GM12865 (cell line): Measurements from ENCODE around the gene RTN4RL2.

Experiments
- DNase-seq: peaks from one replicate; pipeline ENCODE4 v3.0.0; 2010; ENCODE audit warnings: low read depth
- H3K4me3 ChIP-seq: 2 replicates; pipeline ENCODE4 v1.5.1; 2011; ENCODE audit warnings: mild to moderate bottlenecking, low read depth, low read length, control low read depth
- TF ChIP-seq, protein P1 (sequence below): IDR thresholded peaks from 2 replicates; pipeline ENCODE4 v1.5.1; 2011; ENCODE audit warnings: low read length, control low read depth, low read depth, inconsistent platforms; ENCODE audit not compliant: insufficient read depth; ENCODE audit errors: missing control alignments

RTN4RL2 gene

DNA sequence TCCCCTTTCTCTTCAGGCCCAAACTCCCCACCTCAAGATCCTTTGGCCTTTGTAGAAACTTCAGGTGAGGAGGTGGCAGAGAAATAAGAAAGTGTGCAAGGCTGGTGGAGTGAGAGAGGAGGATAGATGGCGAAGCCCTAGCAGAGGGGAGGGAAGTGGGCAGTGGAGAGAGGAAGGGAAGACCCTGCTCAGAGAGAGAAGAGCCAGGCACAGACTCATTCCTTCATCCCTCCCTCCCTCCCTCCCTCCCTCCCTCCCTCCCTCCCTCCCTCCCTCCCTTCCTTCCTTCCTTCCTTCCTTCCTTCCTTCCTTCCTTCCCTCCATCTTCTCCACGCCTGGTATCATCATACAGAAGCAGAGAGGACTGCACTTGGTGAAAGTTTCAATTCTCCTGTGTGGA lies 21.0 kb downstream of the RTN4RL2 start:
- TF ChIP-seq, protein P1, sequence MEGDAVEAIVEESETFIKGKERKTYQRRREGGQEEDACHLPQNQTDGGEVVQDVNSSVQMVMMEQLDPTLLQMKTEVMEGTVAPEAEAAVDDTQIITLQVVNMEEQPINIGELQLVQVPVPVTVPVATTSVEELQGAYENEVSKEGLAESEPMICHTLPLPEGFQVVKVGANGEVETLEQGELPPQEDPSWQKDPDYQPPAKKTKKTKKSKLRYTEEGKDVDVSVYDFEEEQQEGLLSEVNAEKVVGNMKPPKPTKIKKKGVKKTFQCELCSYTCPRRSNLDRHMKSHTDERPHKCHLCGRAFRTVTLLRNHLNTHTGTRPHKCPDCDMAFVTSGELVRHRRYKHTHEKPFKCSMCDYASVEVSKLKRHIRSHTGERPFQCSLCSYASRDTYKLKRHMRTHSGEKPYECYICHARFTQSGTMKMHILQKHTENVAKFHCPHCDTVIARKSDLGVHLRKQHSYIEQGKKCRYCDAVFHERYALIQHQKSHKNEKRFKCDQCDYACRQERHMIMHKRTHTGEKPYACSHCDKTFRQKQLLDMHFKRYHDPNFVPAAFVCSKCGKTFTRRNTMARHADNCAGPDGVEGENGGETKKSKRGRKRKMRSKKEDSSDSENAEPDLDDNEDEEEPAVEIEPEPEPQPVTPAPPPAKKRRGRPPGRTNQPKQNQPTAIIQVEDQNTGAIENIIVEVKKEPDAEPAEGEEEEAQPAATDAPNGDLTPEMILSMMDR, result no peak
- H3K4me3 ChIP-seq, result no peak overlapping the region
- no peak for DNase-seq

DNA sequence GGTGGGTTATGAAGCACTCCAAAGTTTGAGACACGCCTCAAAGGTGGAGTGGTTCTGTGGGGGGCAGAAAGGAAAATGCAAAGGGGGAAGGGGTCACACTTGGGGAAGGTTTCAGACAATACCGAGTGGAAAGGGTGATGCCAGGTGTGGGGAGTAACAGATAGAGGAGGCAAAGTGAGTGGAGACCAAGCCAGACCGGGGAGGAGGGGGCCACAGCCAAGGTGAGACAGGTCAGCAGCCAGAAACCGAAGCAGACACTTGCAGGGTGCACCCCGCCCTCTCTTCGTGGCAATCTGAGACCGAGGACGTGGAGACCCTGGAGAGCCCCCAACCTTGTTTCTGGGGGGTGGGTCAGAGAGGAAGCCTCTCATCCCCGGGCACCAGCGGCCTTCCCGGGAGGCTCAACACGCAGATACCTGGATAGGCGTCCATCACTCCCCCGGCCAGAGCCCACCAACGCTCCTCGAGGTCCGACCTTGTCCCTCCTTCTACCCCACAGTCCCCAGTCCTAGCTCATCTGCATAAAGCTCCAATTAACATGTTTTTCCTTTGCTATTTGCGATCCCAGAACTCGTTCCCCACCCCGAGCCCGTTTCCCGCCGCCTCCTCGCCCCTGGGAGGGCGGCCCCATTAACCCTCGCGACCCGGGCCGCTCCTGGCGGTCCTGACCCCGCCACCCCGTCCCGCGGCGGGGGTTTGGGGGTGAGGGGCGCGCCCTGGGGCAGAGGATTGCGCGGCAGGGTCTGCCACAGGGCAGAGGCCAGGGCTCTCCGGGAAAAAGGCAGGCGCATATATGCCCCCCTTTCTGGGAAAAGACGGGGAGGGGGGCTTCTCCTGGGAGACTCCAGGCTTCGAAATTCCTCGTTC lies 21.8 kb downstream of the RTN4RL2 start:
- TF ChIP-seq, protein P1, result no peak
- no peak overlapping the region for H3K4me3 ChIP-seq
- DNase-seq, result no peak

DNA sequence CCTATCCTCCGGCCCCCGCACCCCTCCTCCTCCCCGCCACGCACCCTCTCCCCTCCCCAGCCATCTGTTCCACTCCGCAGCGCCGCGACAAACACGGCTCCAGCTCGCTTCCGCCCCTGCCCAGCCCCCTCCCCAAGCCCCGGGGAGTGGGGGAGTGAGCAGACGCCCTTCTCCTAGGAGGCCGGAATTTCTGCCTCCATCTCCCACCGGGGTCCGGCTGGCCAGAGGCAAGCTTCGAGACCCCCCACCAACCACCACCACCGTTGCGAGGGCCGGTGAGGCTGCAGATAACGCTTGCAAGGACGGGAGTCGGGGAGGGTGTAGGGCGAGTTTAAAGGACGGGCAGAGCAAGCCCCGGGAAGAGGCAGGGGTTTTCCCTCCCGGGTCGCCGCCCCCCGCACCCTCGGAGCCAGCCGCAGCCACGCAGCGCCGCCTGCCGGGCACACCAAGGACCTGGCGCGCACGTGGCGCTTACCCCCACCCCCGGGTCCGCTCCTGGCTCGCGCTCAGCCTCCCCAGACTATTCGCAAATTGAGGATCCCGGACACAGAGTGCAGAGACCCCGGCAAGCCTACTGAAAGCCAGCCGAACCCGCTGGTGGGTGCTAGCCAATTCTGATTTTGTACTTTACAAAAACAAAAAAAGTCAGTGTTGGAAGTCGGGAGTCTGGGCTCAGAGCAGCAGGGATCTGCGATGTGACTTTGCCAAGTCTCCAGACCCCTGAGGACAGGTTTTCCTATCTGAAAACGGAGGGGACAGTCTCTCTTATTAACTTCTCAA lies 22.6 kb downstream of the RTN4RL2 start:
- DNase-seq, result peak; percentile 64
- TF ChIP-seq, protein P1, result peak; percentile 77
- H3K4me3 ChIP-seq, result no peak overlapping the region; the same call in 1 of the 2 replicates

DNA sequence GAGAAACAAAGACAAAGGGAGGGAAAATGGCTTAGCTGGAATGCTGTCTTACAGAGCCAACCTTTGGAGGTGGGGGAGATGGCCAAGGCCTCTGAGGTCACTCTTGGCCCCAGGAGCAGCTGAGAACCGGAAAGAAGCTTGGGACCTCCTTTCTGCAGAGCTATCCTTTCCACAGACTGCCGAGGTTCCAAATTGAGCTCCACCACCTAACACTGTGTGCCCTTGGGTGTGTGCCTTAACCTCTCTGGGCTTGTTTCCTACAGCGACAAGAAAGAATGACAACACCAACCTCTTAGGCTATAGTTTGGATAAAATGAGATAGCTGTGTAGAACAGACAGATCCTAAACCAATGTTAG lies 23.2 kb downstream of the RTN4RL2 start:
- H3K4me3 ChIP-seq, result no peak overlapping the region
- TF ChIP-seq, protein P1, result no peak

DNA sequence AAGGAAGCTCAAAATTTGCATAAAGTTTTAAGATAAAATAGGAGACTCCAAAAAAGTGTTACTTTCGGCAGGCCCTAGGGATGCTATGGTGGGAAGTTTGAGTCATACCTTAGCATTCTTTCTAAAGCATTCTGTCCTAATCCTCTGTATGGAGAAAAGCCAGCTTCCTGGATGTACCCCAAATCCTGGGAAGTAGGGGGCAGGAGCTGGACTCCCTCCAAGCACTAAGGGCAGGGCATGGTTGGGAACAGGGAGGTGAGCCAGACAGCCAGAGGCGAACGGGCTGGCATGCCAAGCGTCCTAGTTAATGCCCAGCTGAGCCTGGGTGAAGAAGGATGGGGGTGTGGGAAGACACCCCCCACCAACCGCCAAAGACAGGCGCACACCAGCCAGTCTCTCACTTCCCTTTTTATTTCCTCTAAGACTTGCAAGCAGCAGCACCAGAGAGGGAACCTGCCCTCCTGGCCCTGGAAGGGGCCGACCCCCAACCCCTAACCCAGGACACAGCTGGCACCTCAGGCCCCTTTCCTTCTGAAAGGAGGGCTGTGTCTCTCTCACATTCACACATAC lies 23.9 kb downstream of the RTN4RL2 start:
- TF ChIP-seq, protein P1, result no peak
- H3K4me3 ChIP-seq, result no peak overlapping the region
- DNase-seq, result peak; percentile 47

More for the DNA sequence above, 23.2 kb downstream of the RTN4RL2 start:
- no peak for DNase-seq

DNA sequence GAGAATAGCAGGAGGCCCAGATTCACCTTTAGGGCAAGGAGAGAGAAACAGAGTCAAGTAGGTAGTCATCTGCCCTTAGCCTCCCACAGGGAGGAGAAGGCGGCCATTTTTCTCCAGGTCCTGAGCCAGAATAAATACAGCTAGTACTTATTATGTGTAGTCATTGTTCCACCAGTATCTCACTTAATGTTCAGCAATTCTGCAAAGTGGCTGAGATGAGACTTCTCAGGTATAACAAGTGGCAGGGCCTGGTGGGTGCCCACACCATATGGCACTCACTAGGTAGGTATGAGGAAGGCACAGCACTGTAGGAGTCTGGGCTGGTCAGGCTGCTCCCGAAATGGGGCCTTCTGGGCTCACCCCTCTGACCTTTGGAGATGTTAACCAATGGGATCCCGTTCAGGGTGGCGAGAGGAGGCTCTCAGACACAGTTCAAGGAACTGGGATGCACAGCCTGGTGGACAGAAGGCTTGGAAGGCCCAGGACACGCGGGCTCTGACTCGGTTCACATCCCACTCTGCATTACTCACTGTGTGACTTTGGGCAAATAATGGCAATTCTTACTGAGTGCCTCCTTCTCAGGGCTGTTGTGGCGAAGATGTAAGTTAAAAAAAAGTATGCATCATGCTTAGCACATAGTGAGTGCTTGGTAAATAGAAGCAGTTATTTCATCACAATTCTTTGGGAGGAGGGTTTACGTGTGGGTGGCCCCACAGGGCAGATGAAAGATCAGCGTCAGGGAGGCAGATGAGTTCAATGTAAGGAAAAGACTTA lies 25.1 kb downstream of the RTN4RL2 start:
- TF ChIP-seq, protein P1, result no peak
- DNase-seq, result no peak
- no peak overlapping the region for H3K4me3 ChIP-seq
